ENCODE results near the gene CACNA1C. TPM values are rescaled to one million over a fixed set of nuclear protein-coding genes. Genes with fewer than 3 reads are reported as not detected.
"Not testable (repeated sequence)": the region's sequence is repeated elsewhere in the genome, so short reads cannot be mapped to it uniquely, and the experiment has no call there.

Gene CACNA1C
- total RNA-seq, 4 donors from 2014 or later: 44.1 to 104 (median 49.4) TPM

DNA sequence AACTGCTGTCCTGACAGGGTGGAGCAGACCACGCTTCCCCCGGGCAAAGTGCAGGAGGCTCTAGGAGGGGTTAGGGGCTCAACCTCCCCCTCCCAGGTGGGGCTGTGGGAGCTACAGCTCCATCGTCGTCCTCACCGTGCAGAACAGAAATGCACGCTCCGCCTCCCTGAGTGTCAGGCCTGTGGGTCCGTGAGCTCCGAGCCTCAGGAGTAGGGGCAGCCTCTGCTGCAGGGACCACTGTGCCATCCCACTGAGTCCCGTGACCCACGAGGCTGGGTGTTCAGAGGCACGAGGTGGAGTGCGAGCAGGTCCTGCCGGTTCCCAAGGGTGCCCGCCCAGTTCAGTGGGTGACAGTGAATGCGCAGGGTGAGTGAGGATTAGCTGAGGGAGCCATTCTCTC, 48.6 kb downstream of the CACNA1C start:
- Histone ChIP-seq H3K36me3 (no peaks in the 10 kb centered on the region), H3K27me3 (no peaks in the 10 kb centered on the region), H3K4me1 (peaks cover 34 to 73% (median 64%) of the 10 kb centered on the region in 4 donors), H3K27ac (replicated peaks in 1 of 4) (peak overlapping the region; percentile 54 to 75 (median 68)), H3K9me3 (no peaks in the 10 kb centered on the region), H3K4me3 (no peak overlapping the region)
- 85% methylated on average over 12 of the region's 16 CpGs for WGBS
- intact Hi-C loops (cut with DNase I): no loop called here
- DNase-seq (ENCODE audit: extremely low spot score): no peak
- no peak for TF ChIP-seq EP300 (IDR thresholded peaks at IDR 0.05)
- TF ChIP-seq, protein P1, sequence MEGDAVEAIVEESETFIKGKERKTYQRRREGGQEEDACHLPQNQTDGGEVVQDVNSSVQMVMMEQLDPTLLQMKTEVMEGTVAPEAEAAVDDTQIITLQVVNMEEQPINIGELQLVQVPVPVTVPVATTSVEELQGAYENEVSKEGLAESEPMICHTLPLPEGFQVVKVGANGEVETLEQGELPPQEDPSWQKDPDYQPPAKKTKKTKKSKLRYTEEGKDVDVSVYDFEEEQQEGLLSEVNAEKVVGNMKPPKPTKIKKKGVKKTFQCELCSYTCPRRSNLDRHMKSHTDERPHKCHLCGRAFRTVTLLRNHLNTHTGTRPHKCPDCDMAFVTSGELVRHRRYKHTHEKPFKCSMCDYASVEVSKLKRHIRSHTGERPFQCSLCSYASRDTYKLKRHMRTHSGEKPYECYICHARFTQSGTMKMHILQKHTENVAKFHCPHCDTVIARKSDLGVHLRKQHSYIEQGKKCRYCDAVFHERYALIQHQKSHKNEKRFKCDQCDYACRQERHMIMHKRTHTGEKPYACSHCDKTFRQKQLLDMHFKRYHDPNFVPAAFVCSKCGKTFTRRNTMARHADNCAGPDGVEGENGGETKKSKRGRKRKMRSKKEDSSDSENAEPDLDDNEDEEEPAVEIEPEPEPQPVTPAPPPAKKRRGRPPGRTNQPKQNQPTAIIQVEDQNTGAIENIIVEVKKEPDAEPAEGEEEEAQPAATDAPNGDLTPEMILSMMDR (IDR thresholded peaks at IDR 0.05): no peak
- no peak for TF ChIP-seq POLR2AphosphoS5 (IDR thresholded peaks at IDR 0.05)
- TF ChIP-seq POLR2A (IDR thresholded peaks at IDR 0.05; ENCODE audit: low read depth): no peak

DNA sequence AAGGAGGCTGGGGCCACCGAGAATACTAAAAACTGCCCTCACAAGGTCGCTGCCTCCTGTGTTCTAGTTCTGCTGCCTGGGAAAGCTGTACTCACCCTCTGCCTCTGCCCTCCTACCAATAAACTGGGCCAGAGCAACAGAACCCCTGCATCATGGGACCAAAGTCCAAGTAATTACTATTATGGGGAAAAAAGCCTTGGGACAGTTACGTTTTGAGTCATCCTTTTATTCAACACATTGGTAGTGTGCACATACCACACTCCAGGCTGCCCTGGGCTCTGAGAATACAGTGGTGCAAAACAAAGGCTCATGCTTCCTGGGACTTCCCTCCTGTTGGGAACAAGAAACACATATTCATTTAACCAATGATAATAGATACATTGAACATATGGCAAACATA, 49.0 kb downstream of the CACNA1C start:
- Histone ChIP-seq H3K27ac (replicated peaks in 1 of 4) (peak overlapping the region; percentile 54 to 75 (median 68)), H3K9me3 (no peaks in the 10 kb centered on the region), H3K4me3 (no peak overlapping the region), H3K36me3 (no peaks in the 10 kb centered on the region), H3K4me1 (peaks cover 34 to 69% (median 60%) of the 10 kb centered on the region in 4 donors), H3K27me3 (no peaks in the 10 kb centered on the region)
- no peak for TF ChIP-seq POLR2AphosphoS5 (IDR thresholded peaks at IDR 0.05)
- TF ChIP-seq, protein P1 (IDR thresholded peaks at IDR 0.05): no peak
- no peak for TF ChIP-seq POLR2A (IDR thresholded peaks at IDR 0.05; ENCODE audit: low read depth)
- no peak for TF ChIP-seq EP300 (IDR thresholded peaks at IDR 0.05)
- no peak for DNase-seq (ENCODE audit: extremely low spot score)
- WGBS: 46% methylated on average over 2 of the region's 3 CpGs
- intact Hi-C loops (cut with DNase I): no loop called here

DNA sequence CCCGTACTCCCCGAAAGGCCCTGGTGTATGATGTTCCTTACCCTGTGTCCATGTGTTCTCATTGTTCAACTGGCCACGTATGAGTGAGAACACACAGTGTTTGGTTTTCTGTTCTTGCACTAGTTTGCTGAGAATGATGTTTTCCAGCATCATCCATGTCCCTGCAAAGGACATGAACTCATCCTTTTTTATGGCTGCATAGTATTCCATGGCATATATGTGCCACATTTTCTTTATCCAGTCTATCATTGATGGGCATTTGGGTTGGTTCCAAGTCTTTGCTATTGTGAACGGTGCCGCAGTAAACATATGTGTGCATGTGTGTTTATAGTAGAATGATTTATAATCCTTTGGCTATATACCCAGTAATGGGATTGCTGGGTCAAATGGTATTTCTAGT, 49.9 kb downstream of the CACNA1C start:
- Histone ChIP-seq H3K27ac (replicated peaks in 1 of 4) (peak overlapping the region in 2 of 4 donors; percentile 65 to 75), H3K4me1 (peaks cover 28 to 59% (median 55%) of the 10 kb centered on the region in 4 donors)
- H3K36me3 ChIP-seq; H3K27me3 ChIP-seq; H3K9me3 ChIP-seq; H3K4me3 ChIP-seq; DNase-seq (ENCODE audit: extremely low spot score); intact Hi-C loops (cut with DNase I): not testable (repeated sequence)
- WGBS: 86% methylated on average over 5 of the region's 5 CpGs

DNA sequence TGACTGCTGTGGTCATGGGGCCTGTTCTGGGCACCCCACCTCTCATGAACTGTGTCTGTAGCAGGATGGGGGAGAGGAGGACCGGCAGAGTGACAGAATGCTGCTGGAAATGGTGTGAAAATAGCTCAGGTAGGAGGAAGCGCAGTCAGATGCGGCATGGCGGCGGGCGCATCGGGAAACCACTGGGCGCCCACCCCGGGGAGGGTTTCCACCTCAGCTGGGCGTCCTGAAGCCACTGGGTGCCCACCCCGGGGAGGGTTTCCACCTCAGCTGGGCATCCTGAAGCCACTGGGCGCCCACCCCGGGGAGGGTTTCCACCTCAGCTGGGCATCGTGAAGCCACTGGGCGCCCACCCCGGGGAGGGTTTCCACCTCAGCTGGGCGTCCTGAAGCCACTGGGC, 52.6 kb downstream of the CACNA1C start:
- H3K36me3 ChIP-seq; H3K4me3 ChIP-seq; DNase-seq (ENCODE audit: extremely low spot score); H3K9me3 ChIP-seq; H3K27me3 ChIP-seq; H3K27ac ChIP-seq (replicated peaks in 1 of 4); intact Hi-C loops (cut with DNase I): not testable (repeated sequence)
- peaks cover 18 to 57% (median 52%) of the 10 kb centered on the region in 4 donors for H3K4me1 ChIP-seq
- 97% methylated on average over 12 of the region's 17 CpGs for WGBS

DNA sequence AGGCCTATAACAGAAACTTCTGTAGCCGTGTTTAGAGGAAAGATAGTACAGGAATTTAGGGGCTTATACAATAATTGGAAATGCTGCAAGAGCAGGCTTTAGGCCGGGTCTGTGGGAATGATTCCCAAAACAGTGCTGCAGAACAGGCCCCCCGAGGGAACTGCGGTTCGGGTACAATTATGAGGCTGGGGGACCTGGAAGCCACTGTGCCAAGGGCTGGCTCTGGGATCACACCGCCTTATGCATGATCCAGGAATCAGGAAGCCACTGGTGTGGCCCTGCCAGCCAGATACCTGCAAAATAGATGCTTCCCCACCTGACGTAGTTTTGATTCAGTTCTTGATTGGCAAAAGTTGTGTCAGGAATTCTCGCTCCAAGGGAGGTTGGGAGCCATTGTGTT, 55.4 kb downstream of the CACNA1C start:
- Histone ChIP-seq H3K36me3 (no peaks in the 10 kb centered on the region), H3K27me3 (no peaks in the 10 kb centered on the region), H3K27ac (replicated peaks in 1 of 4) (no peak overlapping the region), H3K4me1 (peaks cover 40 to 65% (median 59%) of the 10 kb centered on the region in 4 donors), H3K9me3 (no peaks in the 10 kb centered on the region), H3K4me3 (no peak overlapping the region)
- no peak for DNase-seq (ENCODE audit: extremely low spot score)
- TF ChIP-seq EP300 (IDR thresholded peaks at IDR 0.05) (no peak), POLR2A (IDR thresholded peaks at IDR 0.05; ENCODE audit: low read depth) (no peak), POLR2AphosphoS5 (IDR thresholded peaks at IDR 0.05) (no peak)
- TF ChIP-seq, protein P1 (IDR thresholded peaks at IDR 0.05): no peak
- WGBS: 87% methylated on average over 8 of the region's 8 CpGs
- intact Hi-C loops (cut with DNase I): no loop called here

DNA sequence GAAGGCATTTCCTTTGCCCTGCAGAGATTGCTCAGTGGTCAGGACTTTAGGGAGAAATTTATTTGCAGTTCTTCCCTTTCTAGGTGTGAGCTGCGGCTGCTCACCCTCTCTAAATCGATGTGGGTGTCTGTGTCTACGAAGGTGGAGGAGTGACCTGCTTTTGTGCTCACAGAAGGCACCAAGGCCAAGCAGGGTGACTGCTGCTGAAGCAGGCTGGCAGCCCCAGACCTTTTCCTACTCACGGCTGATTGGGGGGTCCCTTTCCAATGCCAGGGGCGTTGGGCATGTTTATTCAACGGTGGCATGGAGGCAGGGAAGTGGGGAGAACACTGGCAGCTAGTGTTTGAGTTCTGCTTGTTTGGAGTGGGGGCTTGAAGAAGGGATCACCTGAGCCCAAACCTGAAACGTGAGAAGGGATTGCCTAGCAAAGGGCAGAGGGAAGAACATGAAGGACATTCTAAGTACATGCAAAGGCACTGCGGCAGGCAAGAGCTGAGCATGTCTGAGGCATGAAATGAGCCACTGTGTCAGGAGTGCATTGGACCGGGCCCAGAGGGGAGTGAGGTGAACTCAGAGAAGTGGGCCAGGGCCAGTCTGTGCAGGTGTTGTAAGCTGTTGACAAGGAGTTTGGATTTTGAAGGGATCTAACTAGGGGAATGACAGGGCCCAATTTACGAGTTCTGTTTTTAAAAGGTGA, 56.3 kb downstream of the CACNA1C start:
- no peak for TF ChIP-seq POLR2AphosphoS5 (IDR thresholded peaks at IDR 0.05)
- no peak for TF ChIP-seq POLR2A (IDR thresholded peaks at IDR 0.05; ENCODE audit: low read depth)
- TF ChIP-seq, protein P1 (IDR thresholded peaks at IDR 0.05): no peak
- TF ChIP-seq EP300 (IDR thresholded peaks at IDR 0.05): no peak
- Histone ChIP-seq H3K9me3 (no peaks in the 10 kb centered on the region), H3K4me1 (peaks cover 49 to 74% (median 69%) of the 10 kb centered on the region in 4 donors), H3K27ac (replicated peaks in 1 of 4) (peak overlapping the region in 1 of 4 donors; percentile 14), H3K36me3 (no peaks in the 10 kb centered on the region), H3K4me3 (no peak overlapping the region), H3K27me3 (no peaks in the 10 kb centered on the region)
- intact Hi-C loops (cut with DNase I): no loop called here
- DNase-seq (ENCODE audit: extremely low spot score): no peak
- 86% methylated on average over 8 of the region's 10 CpGs for WGBS
